Upper lobe of left lung (tissue), 6 donors: ENCODE measurements around the gene TDRD7. TPM values are rescaled to one million over a fixed set of nuclear protein-coding genes. Genes with fewer than 3 reads are reported as not detected.

Experiments
- ATAC-seq, 2 donors: fragments of 200-7000 bp; cut with Tn5 transposase; one replicate each; pipeline ENCODE4 v1.9.1; 2022; ENCODE audit warnings: mild to moderate bottlenecking in 2 of 2, moderate library complexity in 2 of 2; ENCODE audit not compliant: low FRiP score in 2 of 2
- DNase-seq, 2 donors: peaks; one replicate each; pipeline ENCODE4 v3.0.0-alpha.2; 2019 to 2020
- H3K27ac ChIP-seq, 4 donors: fragments of 200-600 bp; sonication (generic); one replicate each; pipeline ENCODE4 v1.5.1; 2016 to 2019
- H3K27me3 ChIP-seq, 4 donors: fragments of 200-600 bp; sonication (generic); one replicate each; pipeline ENCODE4 v1.5.1; 2017 to 2019
- H3K36me3 ChIP-seq, 4 donors: fragments of 200-600 bp; sonication (generic); one replicate each; pipeline ENCODE4 v1.5.1; 2016 to 2019
- H3K4me1 ChIP-seq, 4 donors: fragments of 200-600 bp; sonication (generic); one replicate each; pipeline ENCODE4 v1.5.1; 2018 to 2019
- H3K4me3 ChIP-seq, 4 donors: fragments of 200-600 bp; sonication (generic); one replicate each; pipeline ENCODE4 v1.5.1; 2017 to 2019; ENCODE audit warnings: mild to moderate bottlenecking in 2 of 4, moderate library complexity in 1 of 4
- H3K9me3 ChIP-seq, 4 donors: fragments of 200-600 bp; sonication (generic); one replicate each; pipeline ENCODE4 v1.5.1; 2018 to 2019
- EP300 ChIP-seq, 4 donors: sonication (generic); formaldehyde crosslinking; IDR thresholded peaks; one replicate each; pipeline ENCODE4 v1.5.1; 2017; ENCODE audit warnings: antibody characterized with exemption in 4 of 4, control low read depth in 2 of 4
- POLR2A ChIP-seq, 4 donors: fragments of 450-650 bp; IDR thresholded peaks; one replicate each; pipeline ENCODE4 v1.5.1; 2016 to 2017; ENCODE audit warnings: antibody characterized with exemption in 4 of 4, mild to moderate bottlenecking in 2 of 4
- POLR2AphosphoS5 ChIP-seq, 2 donors: sonication (generic); formaldehyde crosslinking; IDR thresholded peaks; one replicate each; pipeline ENCODE4 v1.5.1; 2017; ENCODE audit warnings: antibody characterized with exemption in 2 of 2
- WGBS, 2 donors: methylation state at CpG; one replicate each; pipeline ENCODE4 v1.1.5; 2017 to 2018; 5-methylcytosine and 5-hydroxymethylcytosine counted together
- total RNA-seq, 6 donors: library from RNA; depleted of rRNA in 4 of 6; stranded (reverse); fragments of >200 nt in 4 of 6; gene quantifications; one replicate each; pipeline versions ENCODE4 v1.1.0 to v1.2.1, GENCODE V29; 2016 to 2021
- TF ChIP-seq, protein P1 (sequence below), 6 experiments: fragments of 450-650 bp in 4 of 6; fragments of 200-600 bp in 2 of 6; sonication (generic) in 2 of 6; IDR thresholded peaks; one replicate each; pipeline ENCODE4 v1.5.1; 2016 to 2019; ENCODE audit warnings: antibody characterized with exemption in 6 of 6
- donor health status: DM: no; HTN: no; CAD: no; lungs with moderate emphysema.
- donor health status: DM: no; HTN: yes; CAD: no; lungs with severe emphysema.

TDRD7 gene
- total RNA-seq, 6 donors from 2014 or later, result 9.0 to 21.0 (median 15.3) TPM

- ATAC-seq (peak; percentile 36 to 83), DNase-seq (peak in 1 of 2 donors; percentile 66)
- H3K4me3 ChIP-seq, result no peak overlapping the region
- H3K36me3 ChIP-seq, result peaks cover 0 to 4% (median 0%) of the 10 kb centered on the region in 4 donors
- H3K4me1 ChIP-seq, result peaks cover 4 to 15% (median 12%) of the 10 kb centered on the region in 4 donors
- WGBS, 2 donors, result 85 to 89% methylated on average over 8 of the region's 8 CpGs
- TF ChIP-seq POLR2AphosphoS5 (IDR thresholded peaks at IDR 0.05), result no peak
- no peak for TF ChIP-seq POLR2A (IDR thresholded peaks at IDR 0.05)
- TF ChIP-seq, protein P1, sequence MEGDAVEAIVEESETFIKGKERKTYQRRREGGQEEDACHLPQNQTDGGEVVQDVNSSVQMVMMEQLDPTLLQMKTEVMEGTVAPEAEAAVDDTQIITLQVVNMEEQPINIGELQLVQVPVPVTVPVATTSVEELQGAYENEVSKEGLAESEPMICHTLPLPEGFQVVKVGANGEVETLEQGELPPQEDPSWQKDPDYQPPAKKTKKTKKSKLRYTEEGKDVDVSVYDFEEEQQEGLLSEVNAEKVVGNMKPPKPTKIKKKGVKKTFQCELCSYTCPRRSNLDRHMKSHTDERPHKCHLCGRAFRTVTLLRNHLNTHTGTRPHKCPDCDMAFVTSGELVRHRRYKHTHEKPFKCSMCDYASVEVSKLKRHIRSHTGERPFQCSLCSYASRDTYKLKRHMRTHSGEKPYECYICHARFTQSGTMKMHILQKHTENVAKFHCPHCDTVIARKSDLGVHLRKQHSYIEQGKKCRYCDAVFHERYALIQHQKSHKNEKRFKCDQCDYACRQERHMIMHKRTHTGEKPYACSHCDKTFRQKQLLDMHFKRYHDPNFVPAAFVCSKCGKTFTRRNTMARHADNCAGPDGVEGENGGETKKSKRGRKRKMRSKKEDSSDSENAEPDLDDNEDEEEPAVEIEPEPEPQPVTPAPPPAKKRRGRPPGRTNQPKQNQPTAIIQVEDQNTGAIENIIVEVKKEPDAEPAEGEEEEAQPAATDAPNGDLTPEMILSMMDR (IDR thresholded peaks at IDR 0.05), result no peak
- no peak for TF ChIP-seq EP300 (IDR thresholded peaks at IDR 0.05)
- H3K27ac ChIP-seq, result peak overlapping the region; percentile 52 to 75 (median 62)
- H3K9me3 ChIP-seq, result no peaks in the 10 kb centered on the region
- no peaks in the 10 kb centered on the region for H3K27me3 ChIP-seq
Measured at GRCh38 chr9:97528529-97529230, 116.8 kb downstream of the TDRD7 start.

DNA sequence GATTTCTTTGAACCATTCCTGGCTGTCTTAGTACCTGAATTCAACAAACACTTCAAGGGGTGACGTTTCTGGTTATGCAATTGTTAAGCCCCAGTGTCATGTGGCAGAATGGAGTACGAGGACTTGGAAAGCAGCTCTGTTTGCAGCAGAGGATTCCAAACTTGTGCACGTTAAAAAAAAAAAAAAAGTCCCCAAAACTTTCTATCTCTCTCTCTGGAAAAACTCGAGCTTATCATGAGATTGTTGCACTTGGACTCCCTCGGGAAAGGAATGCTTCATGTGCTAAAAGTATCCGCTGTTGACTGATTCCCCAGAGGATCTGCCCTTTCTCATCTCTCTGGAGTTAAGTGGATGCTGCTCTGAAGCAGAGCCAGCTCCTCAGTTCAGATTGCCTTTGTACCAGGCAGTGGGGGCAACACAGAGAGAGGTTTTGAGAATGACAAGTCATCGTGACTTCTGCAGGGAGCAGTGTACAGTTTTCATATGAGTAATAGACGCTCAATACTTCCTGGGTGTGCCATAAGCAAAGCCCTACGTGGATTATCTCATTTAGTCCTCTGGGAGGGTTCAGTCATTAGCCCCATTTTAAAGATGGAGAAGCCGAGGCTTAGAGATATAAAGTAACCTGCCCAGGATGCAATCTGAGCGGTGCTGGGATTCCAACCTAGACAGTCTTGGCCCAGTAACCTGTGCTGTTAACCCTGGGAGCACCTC is 117.6 kb downstream of the TDRD7 start:
- WGBS, 2 donors, result 55 to 60% methylated on average over 11 of the region's 11 CpGs
- Histone ChIP-seq H3K27me3 (no peaks in the 10 kb centered on the region), H3K4me3 (no peak overlapping the region), H3K4me1 (peaks cover 4 to 15% (median 12%) of the 10 kb centered on the region in 4 donors), H3K9me3 (no peaks in the 10 kb centered on the region), H3K36me3 (peaks cover 0 to 4% (median 0%) of the 10 kb centered on the region in 4 donors), H3K27ac (peak overlapping the region; percentile 52 to 75 (median 66))
- peak; percentile 59 to 80 for ATAC-seq
- peak in 1 of 2 donors; percentile 63 for DNase-seq
- TF ChIP-seq EP300 (IDR thresholded peaks at IDR 0.05), result peak in 1 of 4 donors; percentile 79
- no peak for TF ChIP-seq POLR2A (IDR thresholded peaks at IDR 0.05)

- peak overlapping the region in 1 of 4 donors; percentile 46 for H3K27ac ChIP-seq
- ATAC-seq (no peak), DNase-seq (peak in 1 of 2 donors; percentile 15)
- TF ChIP-seq EP300 (IDR thresholded peaks at IDR 0.05), result no peak
- TF ChIP-seq POLR2A (IDR thresholded peaks at IDR 0.05), result no peak
- TF ChIP-seq, protein P1 (IDR thresholded peaks at IDR 0.05), result no peak
- no peak for TF ChIP-seq POLR2AphosphoS5 (IDR thresholded peaks at IDR 0.05)
- no peaks in the 10 kb centered on the region for H3K9me3 ChIP-seq
- peaks cover 4 to 15% (median 12%) of the 10 kb centered on the region in 4 donors for H3K4me1 ChIP-seq
- H3K27me3 ChIP-seq, result no peaks in the 10 kb centered on the region
- 65 to 75% methylated on average over 9 of the region's 9 CpGs for WGBS, 2 donors
- no peak overlapping the region for H3K4me3 ChIP-seq
- no peaks in the 10 kb centered on the region for H3K36me3 ChIP-seq
Measured at GRCh38 chr9:97531888-97532376, 120.0 kb downstream of the TDRD7 start.

DNA sequence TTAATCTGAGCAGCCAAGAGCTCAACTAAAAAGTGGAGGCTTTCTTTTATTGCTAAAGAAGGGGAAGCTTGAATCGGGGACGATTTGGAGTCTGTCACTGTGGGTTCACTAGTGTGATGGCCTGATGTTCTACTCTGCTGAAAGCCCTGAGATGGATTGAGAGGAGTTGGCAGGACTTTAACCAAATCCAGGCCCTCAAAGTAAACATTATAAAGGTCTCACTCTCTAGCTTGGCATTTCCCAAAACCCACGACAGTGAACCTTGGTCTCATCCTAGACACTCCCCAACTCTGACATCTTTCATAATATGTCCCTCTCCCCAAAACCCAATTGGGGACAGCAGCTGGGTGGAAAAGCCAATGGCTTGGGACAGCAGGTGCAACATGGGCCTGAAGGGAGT is 122.3 kb downstream of the TDRD7 start:
- DNase-seq, result no peak
- ATAC-seq, result no peak
- Histone ChIP-seq H3K4me3 (no peak overlapping the region), H3K27me3 (no peaks in the 10 kb centered on the region), H3K4me1 (peaks cover 0 to 9% (median 6%) of the 10 kb centered on the region in 4 donors), H3K36me3 (no peaks in the 10 kb centered on the region), H3K9me3 (no peaks in the 10 kb centered on the region), H3K27ac (no peak overlapping the region)
- no peak for TF ChIP-seq POLR2AphosphoS5 (IDR thresholded peaks at IDR 0.05)
- no peak for TF ChIP-seq POLR2A (IDR thresholded peaks at IDR 0.05)
- TF ChIP-seq, protein P1 (IDR thresholded peaks at IDR 0.05), result no peak
- no peak for TF ChIP-seq EP300 (IDR thresholded peaks at IDR 0.05)
- 90 to 100% methylated on average over 3 of the region's 3 CpGs for WGBS, 2 donors

DNA sequence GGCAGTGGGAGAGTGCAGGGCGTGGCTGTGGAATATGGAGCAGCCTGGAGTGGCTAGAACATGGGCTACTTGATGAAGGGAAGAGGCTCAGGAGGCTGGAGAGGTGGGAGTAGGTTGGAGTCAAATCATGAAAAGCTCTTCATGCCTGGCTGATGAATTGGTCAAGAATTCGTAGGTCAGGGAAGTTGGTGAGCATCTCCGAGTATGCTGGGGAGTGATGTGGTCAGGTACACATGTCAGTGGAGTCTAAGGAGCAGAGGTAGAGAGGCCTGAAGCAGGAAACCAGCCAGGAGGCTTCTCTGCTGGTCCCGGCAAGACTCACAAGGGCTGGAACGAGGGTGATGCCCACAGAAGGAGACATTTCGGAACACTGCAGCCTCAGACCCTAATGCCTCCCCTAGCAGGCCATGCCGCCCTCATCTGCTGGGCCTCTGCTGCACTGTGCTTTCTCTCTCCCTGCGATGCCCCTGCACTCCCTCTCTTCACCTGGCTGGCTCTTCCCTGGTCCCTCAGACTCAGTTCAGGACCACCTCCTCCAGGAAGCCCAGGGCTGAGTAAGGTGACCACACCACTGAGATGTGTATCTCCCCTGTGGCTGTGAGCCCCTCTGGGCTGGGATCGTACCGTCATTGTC is 123.2 kb downstream of the TDRD7 start:
- no peak for ATAC-seq
- peaks cover 0 to 9% (median 2%) of the 10 kb centered on the region in 4 donors for H3K4me1 ChIP-seq
- WGBS, 2 donors, result 92% methylated on average over 10 of the region's 10 CpGs
- no peak overlapping the region for H3K27ac ChIP-seq
- no peak for DNase-seq
- H3K27me3 ChIP-seq, result no peaks in the 10 kb centered on the region
- no peaks in the 10 kb centered on the region for H3K36me3 ChIP-seq
- no peak overlapping the region for H3K4me3 ChIP-seq
- no peak for TF ChIP-seq POLR2AphosphoS5 (IDR thresholded peaks at IDR 0.05)
- TF ChIP-seq EP300 (IDR thresholded peaks at IDR 0.05), result no peak
- TF ChIP-seq POLR2A (IDR thresholded peaks at IDR 0.05), result no peak
- TF ChIP-seq, protein P1 (IDR thresholded peaks at IDR 0.05), result no peak
- no peaks in the 10 kb centered on the region for H3K9me3 ChIP-seq
